Keratinocyte (primary cell): ENCODE results near the gene SLC7A14.

Experiments used
- EZH2 ChIP-seq: IDR thresholded peaks from one replicate; pipeline ENCODE4 v1.6.1; 2012; ENCODE audit warnings: inconsistent platforms, mild to moderate bottlenecking, low read length, moderate library complexity
- TF ChIP-seq, protein P1 (sequence below), 3 experiments: IDR thresholded peaks in 1 of 3; conservative IDR thresholded peaks in 1 of 3; optimal IDR thresholded peaks in 1 of 3; 2 replicates in 2 of 3; 3 replicates in 1 of 3; pipeline versions ENCODE3 to v1.5.1; 2011; ENCODE audit warnings: low read length in 3 of 3, mild to moderate bottlenecking in 3 of 3, moderate library complexity in 2 of 3, control low read depth in 1 of 3, inconsistent platforms in 1 of 3; ENCODE audit not compliant: insufficient read depth in 2 of 3; ENCODE audit errors: extremely low read depth in 1 of 3

DNA sequence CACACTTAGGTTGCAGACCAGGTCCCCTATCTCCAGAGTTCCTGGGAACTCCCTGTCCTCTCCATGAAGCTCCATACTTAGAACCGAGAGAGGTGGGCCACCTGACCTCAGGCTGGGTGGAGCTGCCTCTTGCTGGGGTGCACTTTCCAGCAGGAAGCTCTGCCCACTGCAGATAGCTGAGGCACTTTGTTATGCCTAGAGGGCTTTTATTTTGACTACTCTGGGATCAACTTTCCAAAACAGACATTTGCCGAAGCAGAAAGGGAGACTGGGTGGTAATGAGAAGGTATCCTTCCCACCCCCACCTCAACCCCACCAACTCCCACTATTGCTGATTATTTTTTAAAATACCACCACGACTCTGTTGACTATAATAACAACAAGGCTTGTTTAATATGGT, 112.5 kb downstream of the SLC7A14 start:
- TF ChIP-seq, protein P1, sequence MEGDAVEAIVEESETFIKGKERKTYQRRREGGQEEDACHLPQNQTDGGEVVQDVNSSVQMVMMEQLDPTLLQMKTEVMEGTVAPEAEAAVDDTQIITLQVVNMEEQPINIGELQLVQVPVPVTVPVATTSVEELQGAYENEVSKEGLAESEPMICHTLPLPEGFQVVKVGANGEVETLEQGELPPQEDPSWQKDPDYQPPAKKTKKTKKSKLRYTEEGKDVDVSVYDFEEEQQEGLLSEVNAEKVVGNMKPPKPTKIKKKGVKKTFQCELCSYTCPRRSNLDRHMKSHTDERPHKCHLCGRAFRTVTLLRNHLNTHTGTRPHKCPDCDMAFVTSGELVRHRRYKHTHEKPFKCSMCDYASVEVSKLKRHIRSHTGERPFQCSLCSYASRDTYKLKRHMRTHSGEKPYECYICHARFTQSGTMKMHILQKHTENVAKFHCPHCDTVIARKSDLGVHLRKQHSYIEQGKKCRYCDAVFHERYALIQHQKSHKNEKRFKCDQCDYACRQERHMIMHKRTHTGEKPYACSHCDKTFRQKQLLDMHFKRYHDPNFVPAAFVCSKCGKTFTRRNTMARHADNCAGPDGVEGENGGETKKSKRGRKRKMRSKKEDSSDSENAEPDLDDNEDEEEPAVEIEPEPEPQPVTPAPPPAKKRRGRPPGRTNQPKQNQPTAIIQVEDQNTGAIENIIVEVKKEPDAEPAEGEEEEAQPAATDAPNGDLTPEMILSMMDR (optimal IDR thresholded peaks at IDR 0.05 in 1 of 3, IDR thresholded peaks at IDR 0.05 in 1 of 3, conservative IDR thresholded peaks at IDR 0.05 in 1 of 3; ENCODE audit: extremely low read depth in 1 of 3, insufficient read depth in 2 of 3, low read length in 3 of 3): no peak
- no peak for TF ChIP-seq EZH2
